Measurements from ENCODE around the gene VDR. TPM values are rescaled to one million over a fixed set of nuclear protein-coding genes. Genes with fewer than 3 reads are reported as not detected.

Gene VDR
- total and polyA plus RNA-seq, 2 experiments from 2014 or later = 23.9 to 30.5 TPM

DNA sequence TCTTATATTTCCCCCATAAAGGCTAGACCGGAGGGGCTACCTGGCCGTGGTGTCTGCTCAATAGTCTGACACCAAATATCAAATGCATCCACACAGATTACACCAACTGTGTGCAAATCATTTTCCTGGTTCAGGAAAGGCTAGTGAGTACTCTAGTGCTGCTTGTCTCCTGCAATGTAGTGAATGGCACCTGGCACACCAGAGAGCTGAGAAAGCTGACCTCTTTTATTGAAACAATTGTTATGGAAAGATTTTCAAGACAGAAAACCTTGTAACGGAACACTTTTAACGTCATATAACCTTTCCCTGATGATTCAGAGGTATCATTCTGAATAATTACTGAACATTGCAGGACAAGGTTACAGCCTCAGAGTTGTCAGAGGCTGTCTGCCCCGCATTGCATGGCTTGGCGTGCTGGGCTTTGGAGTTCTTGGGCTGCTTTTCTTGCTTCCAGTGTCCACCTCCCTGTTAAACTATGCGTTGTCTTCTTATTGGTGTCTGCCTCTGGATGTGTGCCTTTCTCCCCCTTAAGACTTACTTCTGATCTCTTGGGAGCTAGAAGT, 44.4 kb downstream of the VDR start:
- Histone ChIP-seq H3K9ac (no peak overlapping the region), H3K9me2 (ENCODE audit: insufficient read depth) (no peaks in the 10 kb centered on the region), H4K20me1 (ENCODE audit: insufficient read depth) (no peaks in the 10 kb centered on the region), H2AFZ (no peak overlapping the region), H3K79me2 (ENCODE audit: insufficient read depth) (no peaks in the 10 kb centered on the region), H3K4me1 (ENCODE audit: insufficient read depth) (no peaks in the 10 kb centered on the region), H3K27ac (no peak overlapping the region), H3K27me3 (replicated peaks; ENCODE audit: insufficient read depth) (no peaks in the 10 kb centered on the region), H3K9me3 (ENCODE audit: low read depth) (no peaks in the 10 kb centered on the region), H3F3A (ENCODE audit: insufficient read depth) (no peaks in the 10 kb centered on the region), H3K4me3 (no peak overlapping the region), H3K4me2 (ENCODE audit: unreplicated experiment) (no peak overlapping the region), H3K36me3 (ENCODE audit: low read depth) (peaks cover 34% of the 10 kb centered on the region)
- WGBS, 2 experiments (ENCODE audit: low coverage in 1 of 2, low lambda C conversion rate in 2 of 2, missing lambda C conversion rate in 2 of 2) = 86 to 88% methylated on average over 7 of the region's 7 CpGs
- TF ChIP-seq EZH2 (IDR thresholded peaks at IDR 0.05; ENCODE audit: insufficient read depth, poor library complexity, severe bottlenecking) (no peak), EZH2phosphoT487 (IDR thresholded peaks at IDR 0.05; ENCODE audit: insufficient read depth, low read depth) (no peak)
- no peak for DNase-seq
- in situ Hi-C loops (cut with MboI) = no loop called here

DNA sequence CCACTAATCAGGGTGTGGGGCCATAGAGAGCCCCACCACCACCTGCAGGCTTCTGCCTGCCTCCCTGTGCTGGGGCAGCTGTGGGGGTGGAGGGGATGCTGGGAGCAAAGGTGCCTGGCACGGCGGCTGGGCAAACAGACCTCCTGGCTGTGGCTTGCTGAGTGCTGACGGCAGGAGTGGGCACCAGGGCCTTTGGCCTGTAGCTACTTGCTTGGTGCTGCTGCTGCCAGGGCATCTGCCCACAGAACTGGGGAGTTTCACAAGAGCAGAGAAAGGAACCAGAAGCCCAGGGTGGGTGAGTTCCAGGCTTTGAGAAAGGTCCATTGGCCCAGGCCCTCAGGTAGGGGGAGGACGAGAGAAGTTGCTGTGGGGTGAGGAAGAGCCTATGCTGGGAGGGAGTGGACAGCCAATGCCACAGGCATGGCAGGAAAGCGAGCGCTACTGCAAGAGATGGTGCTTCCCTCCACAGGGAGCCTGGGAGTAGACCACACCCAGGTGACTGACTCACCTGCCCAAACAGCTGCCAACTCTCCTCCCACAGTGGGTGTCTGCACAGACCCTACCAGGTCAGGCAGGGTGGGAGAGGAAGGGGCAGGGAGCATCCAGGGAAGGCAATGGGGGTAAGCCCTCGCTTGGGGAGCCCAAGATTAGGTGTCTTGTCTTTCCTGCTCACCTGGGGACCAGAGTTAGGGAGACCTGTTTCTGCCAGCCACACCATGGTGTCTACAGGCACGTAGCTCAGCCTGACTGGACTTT, 46.1 kb downstream of the VDR start:
- Histone ChIP-seq H4K20me1 (ENCODE audit: insufficient read depth) (no peaks in the 10 kb centered on the region), H3K27me3 (replicated peaks; ENCODE audit: insufficient read depth) (no peaks in the 10 kb centered on the region), H3K9ac (no peak overlapping the region), H3K36me3 (ENCODE audit: low read depth) (peaks cover 34% of the 10 kb centered on the region), H3K4me2 (ENCODE audit: unreplicated experiment) (no peak overlapping the region), H2AFZ (no peak overlapping the region), H3K79me2 (ENCODE audit: insufficient read depth) (no peaks in the 10 kb centered on the region), H3K27ac (no peak overlapping the region), H3F3A (ENCODE audit: insufficient read depth) (no peaks in the 10 kb centered on the region), H3K4me3 (no peak overlapping the region), H3K9me2 (ENCODE audit: insufficient read depth) (no peaks in the 10 kb centered on the region), H3K9me3 (ENCODE audit: low read depth) (no peaks in the 10 kb centered on the region), H3K4me1 (ENCODE audit: insufficient read depth) (no peaks in the 10 kb centered on the region)
- in situ Hi-C loops (cut with MboI) = no loop called here
- 91 to 92% methylated on average over 8 of the region's 8 CpGs for WGBS, 2 experiments (ENCODE audit: low coverage in 1 of 2, low lambda C conversion rate in 2 of 2, missing lambda C conversion rate in 2 of 2)
- TF ChIP-seq EZH2 (IDR thresholded peaks at IDR 0.05; ENCODE audit: insufficient read depth, poor library complexity, severe bottlenecking) (no peak), EZH2phosphoT487 (IDR thresholded peaks at IDR 0.05; ENCODE audit: insufficient read depth, low read depth) (no peak)
- no peak for DNase-seq

DNA sequence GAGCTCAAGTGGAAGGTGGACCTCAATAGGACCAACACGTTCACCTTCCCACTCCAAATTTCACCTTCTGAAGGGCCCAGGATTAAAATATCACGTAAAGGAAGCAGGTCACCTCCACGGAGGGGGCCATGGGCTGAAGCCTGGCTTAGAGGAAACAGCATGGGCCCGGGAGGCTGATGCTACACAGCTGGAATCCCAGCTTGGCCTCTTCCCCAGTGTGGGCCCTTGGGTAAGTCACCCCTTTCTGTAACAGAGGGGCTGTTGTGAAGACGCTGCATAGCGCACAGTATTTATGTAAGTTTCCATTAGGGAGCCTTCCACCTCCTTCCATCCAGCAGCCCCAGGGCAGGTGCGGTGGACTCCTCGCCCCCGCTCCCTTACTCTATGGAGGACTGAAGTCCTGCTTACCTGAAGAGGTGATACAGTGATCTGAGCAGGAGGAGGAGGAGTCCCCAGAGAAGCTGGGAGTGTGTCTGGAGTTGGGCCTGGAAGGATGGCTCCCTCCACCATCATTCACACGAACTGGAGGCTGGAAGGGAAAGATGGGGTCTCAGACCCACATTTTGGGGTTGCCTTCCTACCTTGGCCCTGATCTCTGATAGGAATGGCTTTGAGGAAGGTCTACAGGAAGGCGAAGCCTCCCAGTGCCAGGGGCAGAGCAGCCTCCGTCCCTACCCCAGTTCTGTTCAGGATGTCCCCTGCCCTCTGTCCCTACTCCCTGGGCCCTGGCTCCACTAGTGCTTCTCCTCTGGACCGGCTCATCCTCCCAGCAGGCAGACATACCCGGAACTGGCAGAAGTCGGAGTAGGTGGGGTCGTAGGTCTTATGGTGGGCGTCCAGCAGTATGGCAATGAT, 47.8 kb downstream of the VDR start:
- Histone ChIP-seq H3K27me3 (replicated peaks; ENCODE audit: insufficient read depth) (no peaks in the 10 kb centered on the region), H3K79me2 (ENCODE audit: insufficient read depth) (no peaks in the 10 kb centered on the region), H4K20me1 (ENCODE audit: insufficient read depth) (no peaks in the 10 kb centered on the region), H3K9me2 (ENCODE audit: insufficient read depth) (no peaks in the 10 kb centered on the region), H2AFZ (no peak overlapping the region), H3K27ac (no peak overlapping the region), H3K36me3 (ENCODE audit: low read depth) (peaks cover 44% of the 10 kb centered on the region), H3K4me3 (no peak overlapping the region), H3F3A (ENCODE audit: insufficient read depth) (no peaks in the 10 kb centered on the region), H3K4me2 (ENCODE audit: unreplicated experiment) (no peak overlapping the region), H3K9me3 (ENCODE audit: low read depth) (no peaks in the 10 kb centered on the region), H3K9ac (no peak overlapping the region), H3K4me1 (ENCODE audit: insufficient read depth) (no peaks in the 10 kb centered on the region)
- in situ Hi-C loops (cut with MboI) = no loop called here
- DNase-seq = no peak
- TF ChIP-seq EZH2phosphoT487 (IDR thresholded peaks at IDR 0.05; ENCODE audit: insufficient read depth, low read depth) (no peak), EZH2 (IDR thresholded peaks at IDR 0.05; ENCODE audit: insufficient read depth, poor library complexity, severe bottlenecking) (no peak)
- WGBS, 2 experiments (ENCODE audit: low coverage in 1 of 2, low lambda C conversion rate in 2 of 2, missing lambda C conversion rate in 2 of 2) = 86 to 87% methylated on average over 16 to 17 of the region's 17 CpGs

DNA sequence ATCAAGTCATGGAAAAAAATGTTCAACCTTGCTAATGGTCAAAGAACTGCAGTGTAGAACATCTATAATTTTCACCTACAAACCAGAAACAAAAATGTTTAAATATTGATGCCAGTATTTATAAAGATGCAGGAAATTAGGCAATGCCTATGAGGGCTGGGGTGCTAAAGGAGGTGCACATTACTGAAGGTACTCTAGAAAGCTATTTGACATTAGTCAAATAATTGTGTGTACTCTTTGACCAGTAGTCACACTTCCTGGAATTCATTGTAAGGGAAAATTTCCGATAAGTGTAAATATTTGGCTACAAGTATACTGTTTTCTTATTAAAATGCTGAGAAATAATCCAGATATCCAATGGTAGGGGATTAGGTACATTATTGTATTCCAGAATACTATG, 48.7 kb downstream of the VDR start:
- Histone ChIP-seq H3K79me2 (ENCODE audit: insufficient read depth) (no peaks in the 10 kb centered on the region), H3F3A (ENCODE audit: insufficient read depth) (no peaks in the 10 kb centered on the region), H4K20me1 (ENCODE audit: insufficient read depth) (no peaks in the 10 kb centered on the region), H3K27ac (no peak overlapping the region), H3K9me2 (ENCODE audit: insufficient read depth) (no peaks in the 10 kb centered on the region), H3K4me2 (ENCODE audit: unreplicated experiment) (no peak overlapping the region), H2AFZ (no peak overlapping the region), H3K9ac (no peak overlapping the region), H3K4me3 (no peak overlapping the region), H3K4me1 (ENCODE audit: insufficient read depth) (no peaks in the 10 kb centered on the region), H3K9me3 (ENCODE audit: low read depth) (no peaks in the 10 kb centered on the region), H3K27me3 (replicated peaks; ENCODE audit: insufficient read depth) (no peaks in the 10 kb centered on the region), H3K36me3 (ENCODE audit: low read depth) (peaks cover 35% of the 10 kb centered on the region)
- in situ Hi-C loops (cut with MboI) = no loop called here
- no peak for DNase-seq
- TF ChIP-seq EZH2 (IDR thresholded peaks at IDR 0.05; ENCODE audit: insufficient read depth, poor library complexity, severe bottlenecking) (no peak), EZH2phosphoT487 (IDR thresholded peaks at IDR 0.05; ENCODE audit: insufficient read depth, low read depth) (no peak)
- 100% methylated on average over 1 of the region's 1 CpG for WGBS, 2 experiments (ENCODE audit: low coverage in 1 of 2, low lambda C conversion rate in 2 of 2, missing lambda C conversion rate in 2 of 2)

Measured in GM23248 (cell line).